Activated T-helper 1 cell treated with Interleukin-2 at 50 U/mL for 16 hours (primary cell): Measurements from ENCODE around the gene HK2.
"Not testable (repeated sequence)": the region's sequence is repeated elsewhere in the genome, so short reads cannot be mapped to it uniquely, and the experiment has no call there.

Experiments
- DNase-seq: peaks from one replicate; pipeline ENCODE4 v3.0.0-alpha.2; 2020; ENCODE audit warnings: low read depth

HK2 gene

DNA sequence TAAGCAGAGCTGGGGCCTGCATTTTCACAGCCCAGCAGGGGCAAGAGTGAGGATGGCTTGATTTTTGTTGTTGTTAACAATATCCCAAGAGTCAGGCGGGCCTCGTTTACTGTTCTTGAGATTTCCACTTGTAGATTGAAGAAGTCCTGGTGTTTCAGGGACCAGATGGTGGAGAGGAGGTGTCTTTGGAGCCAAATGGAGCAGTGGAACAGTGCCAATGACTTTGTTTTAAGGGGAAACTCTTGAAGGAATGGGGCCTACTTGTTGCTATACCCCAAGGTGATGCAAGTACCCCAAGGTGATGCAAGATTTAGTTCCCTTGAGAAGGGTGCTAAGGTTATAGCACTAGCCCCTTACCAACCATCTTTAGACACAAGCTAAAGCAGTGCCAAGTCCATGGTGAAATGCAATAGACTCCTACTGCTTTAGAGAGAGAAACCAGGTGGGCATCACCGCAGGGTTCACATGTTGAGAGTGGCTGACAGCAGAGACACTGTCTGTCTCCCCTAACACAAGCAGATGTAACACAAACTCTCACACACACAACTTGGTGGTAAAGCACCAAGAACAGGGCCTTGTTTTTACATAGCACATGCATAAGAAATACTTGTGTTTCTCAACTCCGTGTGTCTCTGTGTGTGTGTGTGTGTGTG lies 44.0 kb downstream of the HK2 start:
- DNase-seq, result no peak

DNA sequence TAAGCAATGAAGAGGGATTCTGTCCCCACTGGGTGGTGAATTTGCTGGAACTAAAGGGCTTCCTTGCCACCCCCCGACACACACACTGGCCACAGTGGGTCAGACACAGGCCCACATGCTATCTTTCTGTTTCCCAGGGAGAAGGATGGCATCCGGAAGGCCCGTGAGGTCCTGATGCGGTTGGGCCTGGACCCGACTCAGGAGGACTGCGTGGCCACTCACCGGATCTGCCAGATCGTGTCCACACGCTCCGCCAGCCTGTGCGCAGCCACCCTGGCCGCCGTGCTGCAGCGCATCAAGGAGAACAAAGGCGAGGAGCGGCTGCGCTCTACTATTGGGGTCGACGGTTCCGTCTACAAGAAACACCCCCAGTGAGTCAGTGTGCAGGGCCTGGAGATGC lies 44.6 kb downstream of the HK2 start:
- no peak for DNase-seq

DNA sequence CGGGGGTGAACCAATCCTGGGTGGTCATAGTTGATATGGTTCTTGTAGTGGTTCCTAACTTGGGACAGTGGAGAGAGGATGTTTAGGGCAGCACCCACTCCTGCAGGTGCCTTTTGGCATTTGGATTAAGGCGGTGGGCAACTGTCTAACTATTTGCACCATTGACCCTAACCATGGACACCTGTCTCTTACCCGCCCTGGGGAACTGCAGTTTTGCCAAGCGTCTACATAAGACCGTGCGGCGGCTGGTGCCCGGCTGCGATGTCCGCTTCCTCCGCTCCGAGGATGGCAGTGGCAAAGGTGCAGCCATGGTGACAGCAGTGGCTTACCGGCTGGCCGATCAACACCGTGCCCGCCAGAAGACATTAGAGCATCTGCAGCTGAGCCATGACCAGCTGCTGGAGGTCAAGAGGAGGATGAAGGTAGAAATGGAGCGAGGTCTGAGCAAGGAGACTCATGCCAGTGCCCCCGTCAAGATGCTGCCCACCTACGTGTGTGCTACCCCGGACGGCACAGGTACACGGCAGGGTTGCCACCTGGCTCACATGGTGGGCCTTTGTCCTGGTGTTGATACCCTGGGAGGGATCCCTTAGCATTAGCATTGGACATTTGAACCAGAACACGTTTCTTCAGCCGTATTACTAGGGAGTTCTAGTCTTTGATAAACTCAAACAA lies 46.3 kb downstream of the HK2 start:
- no peak for DNase-seq

DNA sequence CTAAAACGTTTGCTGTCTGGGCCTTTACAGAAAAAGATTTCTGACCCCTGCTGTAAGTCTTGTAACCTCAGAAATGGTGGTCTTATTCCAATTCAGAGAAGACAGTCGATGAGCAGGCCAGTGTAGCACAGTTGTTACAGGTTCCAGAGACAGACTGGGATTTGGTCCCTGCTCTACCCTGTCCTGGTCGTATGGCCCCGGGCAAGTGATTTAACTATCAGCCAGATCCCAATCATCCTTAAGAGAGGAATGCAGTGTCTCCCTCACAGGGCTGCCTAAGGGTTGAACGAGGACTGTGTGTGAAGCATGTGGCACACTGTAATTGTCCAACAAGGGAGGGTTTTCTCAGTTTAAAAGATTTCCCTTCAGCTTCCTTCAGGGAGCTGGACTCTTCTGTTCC lies 47.2 kb downstream of the HK2 start:
- DNase-seq, result no peak

DNA sequence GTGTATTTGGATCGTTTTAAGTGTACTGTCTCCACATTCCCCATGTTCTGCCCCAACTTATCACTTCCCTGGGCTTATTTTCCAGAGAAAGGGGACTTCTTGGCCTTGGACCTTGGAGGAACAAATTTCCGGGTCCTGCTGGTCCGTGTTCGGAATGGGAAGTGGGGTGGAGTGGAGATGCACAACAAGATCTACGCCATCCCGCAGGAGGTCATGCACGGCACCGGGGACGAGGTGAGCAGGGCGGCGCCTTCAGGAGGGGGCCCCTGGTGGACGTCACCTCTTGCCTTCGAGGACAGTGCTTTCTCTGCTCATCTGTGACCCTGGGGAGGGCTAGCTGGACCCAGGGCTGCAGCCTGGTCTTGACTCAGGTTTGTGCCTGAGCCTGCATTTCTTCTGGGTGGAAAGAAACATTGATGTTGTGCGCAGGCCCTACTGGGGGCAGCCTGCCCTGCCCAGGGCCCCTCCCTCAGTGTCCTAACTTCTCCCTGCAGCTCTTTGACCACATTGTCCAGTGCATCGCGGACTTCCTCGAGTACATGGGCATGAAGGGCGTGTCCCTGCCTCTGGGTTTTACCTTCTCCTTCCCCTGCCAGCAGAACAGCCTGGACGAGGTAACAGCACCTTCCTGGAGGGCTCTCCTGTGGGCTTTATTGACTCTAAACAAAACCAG lies 47.8 kb downstream of the HK2 start:
- no peak for DNase-seq

DNA sequence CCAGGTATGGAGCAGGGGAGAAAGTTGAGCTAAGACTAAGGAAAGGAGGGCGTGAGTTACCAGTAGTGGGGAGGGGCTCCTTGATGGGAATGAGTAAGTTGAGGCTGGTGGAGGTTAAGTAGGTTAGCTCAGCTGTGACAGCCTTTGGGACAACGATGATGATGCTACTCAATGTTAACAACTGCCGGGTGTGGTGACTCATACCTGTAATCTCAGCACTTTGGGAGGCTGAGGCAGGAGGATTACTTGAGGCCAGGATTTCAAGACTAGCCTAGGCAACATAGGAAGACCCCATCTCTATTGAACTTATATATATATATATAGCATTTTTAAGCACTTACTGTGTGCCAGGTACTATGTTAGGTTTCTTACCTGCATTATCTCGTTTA lies 48.4 kb downstream of the HK2 start:
- no peak for DNase-seq

DNA sequence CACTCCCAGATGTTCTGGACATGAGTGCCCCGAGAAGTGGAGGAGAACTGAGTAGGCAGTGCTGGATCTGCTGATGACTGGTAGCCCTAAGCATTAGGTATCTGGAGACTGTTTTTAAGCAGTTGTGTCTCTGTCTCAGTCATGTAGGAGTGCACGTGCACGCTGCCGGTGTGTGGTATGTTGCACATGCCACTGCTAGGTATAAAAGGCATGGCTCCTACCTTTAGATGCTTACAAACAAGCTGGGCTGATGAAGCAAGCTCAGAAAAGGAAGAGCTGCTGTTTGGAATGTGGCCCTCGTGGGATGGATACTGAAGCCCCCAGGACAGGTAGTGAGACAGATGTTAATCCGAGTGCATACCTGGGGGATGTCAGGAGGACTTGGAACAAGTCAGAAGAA lies 49.1 kb downstream of the HK2 start:
- DNase-seq, result no peak

DNA sequence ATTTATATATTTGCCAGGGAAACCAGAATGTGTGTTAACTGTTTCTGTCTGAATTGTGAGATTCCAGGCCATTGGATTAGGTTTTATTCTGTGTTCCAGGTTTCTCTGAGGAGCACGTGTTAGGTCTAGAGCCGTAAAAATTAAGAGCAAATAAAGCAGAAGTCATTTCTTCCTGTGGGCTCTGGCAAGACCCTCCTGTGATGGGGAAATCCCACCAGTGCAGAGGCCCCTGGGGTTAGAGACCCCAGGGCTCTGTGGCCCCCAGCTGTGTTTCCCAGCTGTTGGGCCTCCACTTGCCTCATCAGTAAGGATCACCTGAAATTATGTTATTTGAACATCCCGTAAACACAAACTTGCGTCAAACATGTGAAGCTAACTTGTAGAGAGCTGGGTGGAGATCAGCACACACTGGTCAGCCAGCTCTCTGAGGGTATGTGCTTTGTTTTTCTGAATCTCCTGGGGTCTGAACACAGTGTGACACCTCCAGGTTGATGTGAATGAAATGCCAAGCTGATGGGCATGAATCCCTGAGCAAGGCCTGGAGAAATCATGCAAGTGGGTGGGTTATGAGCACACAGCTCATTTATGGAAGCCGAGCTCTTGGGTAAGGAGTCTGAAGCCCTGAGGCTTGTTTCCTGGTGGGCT lies 50.3 kb downstream of the HK2 start:
- no peak for DNase-seq

DNA sequence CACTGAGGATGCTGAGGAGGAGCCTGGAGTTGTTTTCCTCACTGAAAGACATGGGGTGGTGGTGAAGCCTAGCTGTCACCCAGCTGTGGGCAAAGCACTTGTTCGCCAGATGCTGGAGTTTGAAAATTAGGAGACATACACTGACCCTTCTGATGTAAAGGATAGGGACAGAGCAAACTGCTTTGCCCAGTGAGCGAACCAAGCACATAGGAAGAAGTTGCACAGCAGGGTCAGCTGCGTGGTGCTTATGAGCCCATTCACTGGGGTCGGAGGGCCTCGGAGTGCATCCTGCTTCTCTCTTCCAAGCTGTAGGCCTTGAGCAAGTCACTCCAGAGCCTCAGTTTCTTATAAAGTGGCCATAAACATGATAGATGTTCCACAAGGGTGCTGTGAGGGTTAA lies 50.9 kb downstream of the HK2 start:
- no peak for DNase-seq

DNA sequence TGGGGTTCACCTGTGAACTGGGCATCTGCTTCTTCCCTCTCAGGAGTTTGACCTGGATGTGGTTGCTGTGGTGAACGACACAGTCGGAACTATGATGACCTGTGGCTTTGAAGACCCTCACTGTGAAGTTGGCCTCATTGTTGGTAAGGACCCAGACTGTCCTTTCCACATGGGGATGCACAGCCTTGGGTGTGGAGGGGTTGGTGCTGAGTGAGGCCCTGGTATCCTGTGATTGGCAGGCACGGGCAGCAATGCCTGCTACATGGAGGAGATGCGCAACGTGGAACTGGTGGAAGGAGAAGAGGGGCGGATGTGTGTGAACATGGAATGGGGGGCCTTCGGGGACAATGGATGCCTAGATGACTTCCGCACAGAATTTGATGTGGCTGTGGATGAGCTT lies 52.3 kb downstream of the HK2 start:
- DNase-seq, result no peak

DNA sequence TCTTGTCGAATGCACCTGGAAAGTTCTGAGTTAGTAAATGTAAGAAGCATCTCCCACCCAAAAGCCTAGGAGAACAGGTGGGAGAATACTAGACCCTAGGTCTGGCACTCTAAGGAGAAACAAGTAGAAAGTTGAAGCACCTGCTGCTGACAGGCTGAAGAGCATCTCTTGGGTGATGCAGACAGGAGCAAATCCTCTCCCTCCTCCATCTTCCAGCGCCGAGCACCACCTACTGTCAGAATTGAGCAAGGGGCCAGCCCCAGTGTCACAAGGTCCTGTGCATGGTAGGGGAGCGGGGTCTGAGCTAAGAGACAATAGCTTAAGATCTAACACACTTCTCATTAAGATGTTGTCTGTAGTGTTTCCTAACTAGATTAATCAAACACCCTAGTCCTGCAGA lies 52.9 kb downstream of the HK2 start:
- no peak for DNase-seq

DNA sequence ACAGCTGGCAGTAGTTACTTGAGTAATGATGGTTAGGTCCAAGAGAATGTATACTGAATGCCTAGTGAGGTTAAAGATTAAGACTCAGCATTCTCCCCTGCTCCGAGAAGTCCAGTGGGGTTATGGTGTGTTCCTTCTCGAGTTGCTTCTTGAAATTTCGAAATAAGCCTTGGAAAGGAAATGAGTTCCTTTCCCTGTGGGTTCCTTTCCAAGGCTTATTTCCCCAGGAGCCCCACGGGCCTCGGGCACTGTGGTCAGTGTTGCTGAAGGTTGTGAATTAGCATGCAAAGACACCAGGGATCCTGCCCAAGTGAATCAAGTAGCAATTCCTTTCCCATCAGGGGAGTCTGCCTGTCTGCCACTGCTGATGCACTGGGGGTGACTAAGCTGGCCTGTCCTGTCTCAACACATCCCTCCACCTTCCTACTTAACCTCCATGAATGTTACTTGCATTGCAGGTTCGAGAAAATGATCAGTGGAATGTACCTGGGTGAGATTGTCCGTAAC lies 53.6 kb downstream of the HK2 start:
- DNase-seq, result no peak

DNA sequence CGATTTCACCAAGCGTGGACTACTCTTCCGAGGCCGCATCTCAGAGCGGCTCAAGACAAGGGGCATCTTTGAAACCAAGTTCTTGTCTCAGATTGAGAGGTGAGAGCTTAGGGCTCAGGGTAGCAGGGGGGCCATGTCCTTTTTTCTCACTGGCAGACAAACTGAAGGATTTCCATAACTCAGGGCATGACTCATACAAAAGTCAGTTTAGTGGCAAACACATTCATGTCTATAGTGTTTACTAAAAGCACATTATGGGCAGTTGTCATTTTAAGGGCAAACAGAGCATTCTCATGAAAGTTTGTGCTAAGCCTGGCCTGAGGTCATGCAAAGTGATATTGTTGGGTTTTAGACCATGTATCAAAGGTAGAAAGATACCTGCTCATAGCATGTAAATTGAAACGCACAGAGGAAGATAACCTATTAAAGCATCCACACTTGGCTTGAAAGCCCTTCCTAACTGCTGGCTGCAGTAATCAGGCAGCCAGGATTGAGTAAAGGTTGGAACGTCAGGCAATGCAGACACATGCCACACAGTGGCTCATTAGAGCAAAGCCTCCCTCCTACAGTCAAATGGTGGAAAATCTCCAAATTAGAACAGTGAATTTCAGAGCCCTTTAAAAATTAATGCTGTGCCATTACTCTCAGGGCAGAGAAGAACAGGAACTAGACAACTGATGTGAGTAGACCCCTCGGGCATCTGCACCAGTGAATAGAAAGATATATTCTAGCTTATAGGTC lies 54.2 kb downstream of the HK2 start:
- DNase-seq, result no peak

DNA sequence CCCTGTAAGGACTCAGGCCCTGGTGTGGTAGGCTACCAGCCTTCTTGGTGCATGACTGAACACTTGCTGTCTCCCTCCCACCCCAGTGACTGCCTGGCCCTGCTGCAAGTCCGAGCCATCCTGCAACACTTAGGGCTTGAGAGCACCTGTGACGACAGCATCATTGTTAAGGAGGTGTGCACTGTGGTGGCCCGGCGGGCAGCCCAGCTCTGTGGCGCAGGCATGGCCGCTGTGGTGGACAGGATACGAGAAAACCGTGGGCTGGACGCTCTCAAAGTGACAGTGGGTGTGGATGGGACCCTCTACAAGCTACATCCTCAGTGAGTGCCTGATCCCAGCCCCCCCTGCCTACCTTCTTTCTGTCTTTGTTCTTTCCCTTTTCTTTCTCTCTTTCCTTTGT lies 55.2 kb downstream of the HK2 start:
- DNase-seq, result no peak

DNA sequence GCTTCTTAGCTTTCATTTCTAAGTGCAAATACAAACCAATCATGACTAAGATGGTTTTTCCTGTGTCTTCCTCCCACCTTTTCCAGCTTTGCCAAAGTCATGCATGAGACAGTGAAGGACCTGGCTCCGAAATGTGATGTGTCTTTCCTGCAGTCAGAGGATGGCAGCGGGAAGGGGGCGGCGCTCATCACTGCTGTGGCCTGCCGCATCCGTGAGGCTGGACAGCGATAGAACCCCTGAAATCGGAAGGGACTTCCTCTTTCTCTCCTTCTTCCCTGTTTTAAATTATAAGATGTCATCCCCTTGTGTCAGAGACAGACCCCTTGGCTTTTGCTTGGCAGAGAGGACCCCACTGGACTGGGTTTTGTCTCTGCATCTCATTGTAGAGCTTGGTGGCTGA lies 56.8 kb downstream of the HK2 start:
- DNase-seq, result no peak

DNA sequence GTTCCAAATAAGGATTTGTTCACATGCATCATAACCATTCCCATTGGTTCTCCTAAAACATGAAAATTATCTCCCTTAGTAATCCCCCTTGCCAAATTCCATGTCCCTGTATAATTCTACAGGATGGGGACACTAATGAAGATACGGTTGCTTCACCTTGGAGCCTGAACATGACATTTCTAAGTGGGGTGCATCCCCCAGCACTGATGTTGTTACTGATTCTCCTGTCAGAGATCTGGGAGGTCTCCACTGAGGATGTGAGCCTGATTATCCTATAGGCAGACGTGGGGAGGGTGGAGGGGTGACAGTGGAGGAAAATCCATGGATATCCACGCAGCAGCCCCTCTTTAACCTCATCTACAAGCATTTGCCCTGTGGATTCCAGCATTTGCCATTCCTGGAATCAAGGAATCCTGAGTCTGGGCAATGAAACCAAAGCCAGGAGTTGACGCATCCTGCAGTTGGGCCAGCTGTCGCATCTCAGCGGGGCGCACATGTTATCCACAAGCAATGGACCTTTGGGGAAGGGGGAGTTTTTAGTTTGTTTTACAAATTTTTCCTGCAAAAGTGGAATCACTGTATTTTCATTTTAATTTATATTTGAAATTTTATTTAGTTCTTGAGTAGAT lies 57.3 kb downstream of the HK2 start:
- DNase-seq, result no peak

DNA sequence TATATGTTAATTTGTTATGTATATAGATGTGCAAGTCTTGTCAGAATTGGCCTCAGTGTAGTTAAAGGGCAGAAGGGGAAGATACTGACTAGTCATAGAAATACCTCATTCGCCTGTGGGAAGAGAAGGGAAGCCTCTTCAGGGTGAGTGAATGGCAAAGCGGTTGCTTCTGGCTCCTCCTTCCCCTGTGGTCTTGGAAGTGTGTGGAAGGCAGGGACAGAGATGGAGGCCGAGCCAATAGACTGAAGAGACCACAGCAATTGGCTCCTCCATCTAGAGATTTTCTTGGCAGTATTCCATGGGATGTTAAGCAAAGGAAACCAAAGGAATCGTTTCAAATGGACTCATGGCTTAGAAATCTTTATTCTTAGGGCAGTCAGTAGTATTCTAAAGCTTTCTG lies 57.9 kb downstream of the HK2 start:
- DNase-seq, result not testable (repeated sequence)

DNA sequence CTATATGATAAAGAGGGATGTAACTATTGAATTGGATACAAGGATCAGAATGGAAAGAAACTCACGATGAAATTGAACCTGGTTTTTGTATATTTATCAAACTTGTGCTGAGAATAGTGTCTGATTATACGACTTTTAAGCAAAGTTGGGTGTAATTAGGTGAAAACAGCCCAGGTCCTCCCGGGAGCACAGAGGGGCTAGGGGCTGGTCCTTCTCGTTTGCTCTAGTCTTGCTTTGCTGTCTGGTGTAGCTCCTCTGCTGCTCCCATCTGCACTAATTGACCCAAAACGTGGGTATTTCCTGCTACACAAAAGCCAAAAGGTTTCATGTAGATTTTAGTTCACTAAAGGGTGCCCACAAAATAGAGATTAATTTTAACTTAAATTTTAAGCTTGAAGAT lies 58.7 kb downstream of the HK2 start:
- DNase-seq, result no peak

DNA sequence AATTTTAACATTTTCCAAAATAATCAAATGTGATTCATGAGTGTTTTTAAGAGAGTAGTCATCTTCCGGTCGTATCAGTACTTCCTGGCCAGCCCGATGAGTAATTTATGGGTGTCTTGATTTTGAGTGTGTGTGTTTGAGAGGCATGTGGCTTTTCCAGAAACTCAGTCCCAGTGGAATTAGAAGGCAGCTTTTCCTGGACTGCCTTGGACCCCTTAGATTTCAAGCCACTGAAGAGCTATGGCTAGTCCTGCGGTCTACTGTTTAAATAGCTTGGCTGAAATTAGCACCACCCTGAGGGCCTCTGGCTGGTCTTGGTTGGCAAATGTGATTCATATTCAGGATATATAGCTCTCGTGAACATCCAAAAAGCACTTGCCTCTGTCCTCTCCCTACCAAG lies 59.4 kb downstream of the HK2 start:
- no peak for DNase-seq

DNA sequence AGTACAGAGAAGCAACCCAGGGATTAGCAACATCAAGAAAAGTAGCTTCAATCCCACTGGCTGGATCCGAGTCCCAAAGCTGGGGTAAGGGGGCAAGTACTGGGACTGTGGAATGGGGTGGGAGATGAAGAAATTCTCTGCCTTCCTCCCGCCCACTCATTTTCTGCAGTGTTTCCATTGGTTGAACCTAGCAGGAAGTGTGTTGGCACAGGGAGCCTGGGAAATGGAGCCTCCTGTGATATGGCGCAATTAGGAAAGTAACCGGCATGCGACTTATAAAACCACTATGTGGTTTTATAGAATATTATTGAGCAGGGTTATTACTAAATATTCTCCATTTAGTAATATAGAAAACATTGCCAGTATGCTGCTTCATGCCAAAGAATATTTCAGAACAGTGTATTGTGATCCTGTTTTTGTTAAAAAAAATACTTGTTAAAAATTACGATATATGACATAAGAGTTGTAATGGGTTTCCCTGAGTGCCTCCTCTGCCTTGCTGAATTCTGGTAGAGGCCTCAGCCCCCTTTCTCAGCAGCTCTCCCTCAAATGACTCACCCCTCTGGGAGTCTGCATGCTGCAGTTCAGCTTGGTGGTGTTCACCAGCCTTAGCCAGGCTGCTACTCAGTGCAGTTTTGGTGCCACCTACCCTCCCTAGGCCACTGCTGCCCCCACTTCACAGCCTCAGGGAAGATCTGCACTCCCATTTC lies 60.5 kb downstream of the HK2 start:
- DNase-seq, result no peak

DNA sequence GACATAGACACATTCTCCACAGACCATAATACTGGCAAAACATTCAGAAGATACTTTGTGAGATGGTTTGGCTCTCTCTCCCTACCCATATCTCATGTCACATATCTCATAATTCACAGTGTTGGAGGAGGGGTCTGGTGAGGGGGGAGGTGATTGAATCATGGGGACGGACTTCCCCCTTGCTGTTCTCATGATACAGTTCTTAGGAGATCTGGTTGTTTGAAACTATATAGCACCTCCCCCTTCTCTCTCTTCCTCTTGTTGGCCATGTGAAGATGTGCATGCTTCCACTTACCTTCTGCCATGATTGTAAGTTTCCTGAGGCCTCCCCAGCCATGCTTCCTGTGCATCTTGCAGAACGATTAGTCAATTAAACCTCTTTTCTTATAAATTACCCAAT lies 61.1 kb downstream of the HK2 start:
- DNase-seq, result no peak
